ENCODE results near the gene TMTC3.
A peak's percentile ranks its signal among the peaks of the same experiment; 100 is the strongest.
"Not testable (repeated sequence)": the region's sequence is repeated elsewhere in the genome, so short reads cannot be mapped to it uniquely, and the experiment has no call there.

The TMTC3 gene

DNA sequence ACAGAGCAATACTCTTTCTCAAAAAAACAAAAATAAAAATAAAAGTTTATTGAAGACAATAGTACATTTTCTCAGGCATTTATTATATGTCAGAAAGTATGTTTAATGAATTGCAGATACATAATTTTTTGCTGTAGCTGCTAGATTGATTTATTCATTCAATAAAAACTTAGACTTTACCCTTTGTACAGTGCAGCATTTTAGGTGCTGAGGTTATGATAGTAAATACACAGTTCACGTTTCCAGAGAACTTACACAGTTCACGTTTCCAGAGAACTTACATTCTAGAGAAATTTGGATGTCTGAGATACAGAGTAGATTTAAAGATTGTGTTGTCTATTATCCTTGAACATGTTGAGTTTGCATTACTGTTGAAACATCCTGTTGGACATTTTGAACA, 25.3 kb downstream of the TMTC3 start:
- no peak for DNase-seq

GRCh38 chr12:88172844-88173407, 30.8 kb downstream of the TMTC3 start:
- no peak for DNase-seq

- DNase-seq = no peak
Observed at GRCh38 chr12:88175544-88175943, 33.4 kb downstream of the TMTC3 start.

GRCh38 chr12:88179436-88180014, 37.4 kb downstream of the TMTC3 start:
- no peak for DNase-seq

- DNase-seq = no peak
Observed at GRCh38 chr12:88181881-88182280, 39.8 kb downstream of the TMTC3 start.

DNA sequence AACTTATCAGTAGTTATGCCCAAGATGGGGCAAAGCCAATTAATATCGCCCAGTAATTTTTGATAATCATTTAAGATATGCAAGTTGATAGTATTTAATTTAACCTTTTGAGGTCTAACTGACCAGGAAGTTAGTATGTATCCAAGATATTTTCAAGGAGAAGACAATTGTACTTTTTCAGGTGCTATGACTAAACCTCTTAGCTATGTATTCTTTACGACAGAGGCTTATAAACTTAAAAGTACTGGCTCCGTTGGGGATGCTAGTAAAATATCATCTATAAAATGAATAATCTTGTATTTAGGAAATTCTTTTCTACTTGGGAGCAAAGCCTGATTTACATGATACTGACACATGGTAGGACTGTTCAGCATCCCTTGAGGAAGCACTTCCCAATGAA, 40.3 kb downstream of the TMTC3 start:
- DNase-seq = no peak

- DNase-seq = no peak
Observed at GRCh38 chr12:88184196-88184595, 42.1 kb downstream of the TMTC3 start.

DNA sequence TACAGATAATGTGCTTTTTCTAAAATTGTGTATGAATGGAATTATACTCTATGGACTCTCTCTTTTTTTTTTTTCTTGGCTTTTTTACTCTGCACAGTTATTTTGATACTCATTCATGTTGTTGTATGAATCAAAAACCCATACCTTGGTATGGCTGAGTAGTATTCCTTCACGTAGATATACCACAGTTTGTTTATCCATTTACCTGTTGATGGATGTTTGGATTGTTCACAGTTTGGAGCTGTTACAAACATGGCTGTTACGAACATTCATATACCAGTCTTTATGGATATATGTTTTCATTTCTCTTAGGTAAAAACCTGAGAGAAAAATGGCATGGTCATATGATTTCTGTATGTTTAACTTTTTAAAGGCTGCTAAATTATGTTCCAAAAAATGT, 43.2 kb downstream of the TMTC3 start:
- no peak for DNase-seq

DNA sequence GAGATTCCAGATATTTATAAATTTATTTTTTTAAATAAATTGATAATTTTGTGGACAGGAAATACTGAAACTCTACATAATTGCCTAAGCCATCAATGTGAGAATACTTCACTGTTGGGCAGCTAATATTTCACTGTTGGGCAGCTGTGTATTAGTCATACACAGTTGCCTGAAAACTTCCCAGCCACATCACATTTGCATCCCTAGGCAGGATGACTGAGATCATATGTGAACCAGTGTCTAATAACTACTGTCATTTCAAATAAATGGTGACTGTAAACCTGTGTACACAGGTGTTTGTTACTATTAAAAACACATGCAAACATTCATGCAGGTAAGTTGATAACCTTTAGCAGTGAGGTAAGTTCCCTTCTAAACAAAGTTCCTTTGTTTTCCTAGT, 43.9 kb downstream of the TMTC3 start:
- DNase-seq = peak; percentile 8

DNA sequence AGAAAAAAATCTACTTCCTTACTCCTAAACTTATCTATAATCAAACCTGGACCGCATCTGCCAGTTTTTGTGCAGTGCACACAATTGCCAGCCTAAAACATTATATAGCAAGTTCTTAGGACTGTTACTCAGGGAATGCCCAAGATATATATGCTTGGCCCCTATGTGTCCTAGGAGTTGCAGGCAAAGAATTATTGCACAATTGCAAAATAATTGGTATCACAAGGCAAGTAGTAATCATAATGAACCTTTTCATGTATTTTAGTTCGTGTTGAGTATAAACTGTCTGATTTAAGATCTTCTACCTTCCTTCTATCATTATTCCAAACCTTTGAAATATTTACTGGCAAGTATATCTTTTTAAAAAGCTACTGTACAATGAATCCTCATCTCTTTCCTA, 45.5 kb downstream of the TMTC3 start:
- DNase-seq = no peak

- no peak for DNase-seq
Observed at GRCh38 chr12:88188180-88188579, 46.1 kb downstream of the TMTC3 start.

GRCh38 chr12:88192426-88192825, 50.3 kb downstream of the TMTC3 start:
- DNase-seq = no peak

GRCh38 chr12:88194868-88195267, 52.8 kb downstream of the TMTC3 start:
- DNase-seq = no peak

DNA sequence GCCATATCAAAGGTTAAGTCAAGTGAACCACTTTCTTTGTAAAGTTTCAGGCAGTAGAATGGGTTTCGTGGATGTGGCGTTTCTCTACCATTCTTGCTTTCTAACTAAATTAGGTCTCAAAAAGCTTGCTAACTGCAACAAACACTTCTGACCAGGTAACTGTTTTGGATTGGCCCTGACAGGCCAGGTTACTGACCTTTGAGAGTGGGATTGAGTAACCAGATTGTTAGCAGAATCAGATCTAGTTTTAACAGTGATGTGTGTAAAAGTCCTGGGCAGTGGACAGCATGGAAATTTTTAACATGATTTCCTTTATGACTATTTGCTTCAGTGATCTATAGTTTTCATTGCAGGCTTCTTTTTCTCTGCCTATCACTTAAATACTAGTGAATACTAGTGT, 57.9 kb downstream of the TMTC3 start:
- no peak for DNase-seq

DNA sequence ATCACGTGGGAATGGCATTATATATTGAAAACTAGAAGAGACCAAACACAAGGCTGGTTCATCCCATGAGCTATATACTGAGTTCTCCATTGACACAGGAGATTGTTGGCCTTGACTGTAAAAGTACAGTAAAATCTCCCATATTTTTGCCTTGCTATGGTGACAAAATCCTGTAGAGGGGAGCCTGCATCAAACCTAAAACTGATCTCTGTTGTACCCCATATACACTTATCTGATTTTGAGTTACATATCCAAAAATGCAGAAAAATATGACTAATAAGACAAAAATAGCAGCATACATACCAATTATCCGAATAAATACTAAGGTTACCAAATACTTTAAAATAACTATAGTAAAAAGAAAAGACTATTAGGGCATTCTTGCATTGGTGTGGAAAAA, 60.4 kb downstream of the TMTC3 start:
- no peak for DNase-seq

DNA sequence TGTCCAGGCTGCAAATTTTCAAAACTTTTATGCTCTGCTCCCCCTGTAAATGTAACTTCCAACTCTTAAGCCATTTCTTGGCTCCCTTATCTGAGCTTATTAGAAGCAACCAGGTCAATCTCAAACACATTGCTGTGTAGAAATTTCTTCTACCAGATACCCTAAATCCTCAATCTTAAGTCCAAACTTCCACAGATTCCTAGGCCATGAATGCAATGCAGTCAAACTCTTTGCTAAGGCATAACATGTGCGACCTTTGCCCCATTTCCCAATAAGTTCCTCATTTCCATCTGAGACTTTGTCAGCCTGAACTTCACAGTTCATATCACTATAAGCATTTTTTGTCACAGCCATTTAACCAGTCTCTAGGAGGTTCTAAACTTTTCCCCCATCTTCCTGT, 64.5 kb downstream of the TMTC3 start:
- no peak for DNase-seq

- no peak for DNase-seq
Observed at GRCh38 chr12:88207921-88208620, 66.0 kb downstream of the TMTC3 start.

GRCh38 chr12:88208661-88209060, 66.6 kb downstream of the TMTC3 start:
- DNase-seq = no peak

- not testable (repeated sequence) for DNase-seq
Observed at GRCh38 chr12:88210311-88210710, 68.2 kb downstream of the TMTC3 start.

DNA sequence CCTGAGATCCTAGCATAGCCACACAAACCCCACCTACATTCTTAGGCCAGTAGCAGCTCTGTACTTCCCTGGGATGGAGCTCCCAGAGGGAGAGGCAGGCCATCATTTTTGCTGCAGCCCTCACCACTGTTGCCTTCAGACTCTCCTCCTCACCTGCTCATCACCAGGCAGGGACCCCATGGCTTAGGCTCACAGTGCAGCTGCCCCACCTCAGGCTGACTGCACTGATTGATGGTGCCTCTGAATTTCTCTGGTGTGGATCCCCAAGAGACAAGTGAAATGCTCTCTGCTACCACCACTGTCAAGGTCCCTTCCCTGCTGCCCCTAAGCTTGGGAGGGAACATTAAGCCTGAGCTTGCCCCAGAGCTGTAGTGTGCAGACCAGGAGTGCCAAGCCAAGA, 76.2 kb downstream of the TMTC3 start:
- no peak for DNase-seq

GRCh38 chr12:88219861-88220260, 77.8 kb downstream of the TMTC3 start:
- DNase-seq = no peak

- DNase-seq = no peak
Observed at GRCh38 chr12:88223519-88223918, 81.4 kb downstream of the TMTC3 start.

DNA sequence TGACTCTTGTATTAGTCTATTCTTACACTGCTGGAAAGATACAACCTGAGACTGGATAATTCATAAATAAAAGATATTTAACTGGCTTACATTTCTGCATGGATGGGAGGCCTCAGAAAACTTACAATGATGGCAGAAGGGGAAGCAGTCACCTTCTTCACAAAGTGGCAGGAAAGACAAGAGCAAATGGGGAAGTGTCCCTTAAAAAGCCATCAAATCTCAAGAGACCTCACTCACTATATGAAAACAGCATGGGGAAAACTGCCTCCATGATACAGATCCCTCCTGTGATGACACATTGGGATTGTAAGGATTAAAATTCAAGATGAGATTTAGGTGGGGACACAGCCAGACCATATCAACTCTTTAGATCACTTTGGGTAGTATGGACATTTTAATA, 83.7 kb downstream of the TMTC3 start:
- DNase-seq = no peak

DNA sequence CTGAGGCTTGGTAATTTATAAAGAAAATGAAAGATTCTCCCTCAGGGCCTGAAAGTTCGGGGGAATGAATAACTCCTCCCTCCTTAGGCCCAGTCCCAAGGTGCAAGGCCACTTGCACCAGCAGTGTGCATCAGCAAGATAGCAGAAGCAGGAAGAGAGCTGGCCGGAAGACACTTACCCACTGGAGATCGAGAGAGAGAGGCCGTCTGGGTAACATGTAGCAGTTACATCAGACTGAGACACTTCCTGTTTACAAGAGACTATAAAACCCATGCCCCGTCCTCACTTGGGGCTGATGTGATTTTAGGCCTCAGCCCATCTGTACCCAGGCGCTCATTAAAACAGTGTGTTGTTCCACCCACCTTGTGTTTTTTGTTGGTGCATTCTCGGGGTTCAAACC, 85.2 kb downstream of the TMTC3 start:
- DNase-seq = no peak

DNA sequence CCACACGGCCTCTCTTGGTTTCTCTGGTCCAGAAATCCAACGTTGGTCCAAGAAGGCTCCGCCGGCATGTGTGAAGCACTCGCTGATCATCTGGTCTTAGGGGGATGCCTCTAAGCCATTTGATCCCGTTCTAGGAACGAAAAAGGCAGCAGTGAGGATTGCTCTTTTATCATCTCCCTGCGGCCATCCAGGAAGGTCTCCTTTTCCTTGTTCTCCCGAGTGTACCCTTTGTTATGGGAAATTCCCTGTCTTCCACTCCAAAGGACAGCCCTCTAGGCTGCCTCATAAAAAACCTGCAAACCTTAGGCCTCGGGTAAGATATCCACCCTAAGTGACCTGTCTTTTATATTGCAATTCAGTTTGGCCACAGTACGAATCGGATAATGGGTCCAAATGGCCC, 85.8 kb downstream of the TMTC3 start:
- no peak for DNase-seq

All from NCI-H2029 (cell line).